GM23338 (cell line): ENCODE data around the gene UBE2E2. TPM values are rescaled to one million over a fixed set of nuclear protein-coding genes. Genes with fewer than 3 reads are reported as not detected.

Experiments
- EZH2 ChIP-seq: fragments of 200-600 bp; sonication (generic); IDR thresholded peaks from one replicate; pipeline ENCODE4 v1.8.0; 2017; ENCODE audit warnings: antibody characterized with exemption, mild to moderate bottlenecking, low read depth; ENCODE audit not compliant: unreplicated experiment
- NANOG ChIP-seq: IDR thresholded peaks from 2 replicates; pipeline ENCODE4 v1.6.1; 2016; ENCODE audit warnings: antibody characterized with exemption, borderline replicate concordance
- REST ChIP-seq: IDR thresholded peaks from one replicate; pipeline ENCODE4 v1.6.1; 2018; ENCODE audit warnings: antibody characterized with exemption; ENCODE audit not compliant: unreplicated experiment
- ZNF331 ChIP-seq: fragments of 250-450 bp; sonication (Bioruptor Pico); IDR thresholded peaks from 2 replicates; pipeline ENCODE4 v1.5.0; 2020; ENCODE audit warnings: low read depth, mild to moderate bottlenecking, moderate library complexity
- ZNF462 ChIP-seq: fragments of 250-450 bp; sonication (Bioruptor Pico); IDR thresholded peaks from 2 replicates; pipeline ENCODE4 v1.5.0; 2020; ENCODE audit warnings: mild to moderate bottlenecking, moderate library complexity
- polyA plus RNA-seq: library from polyadenylated mRNA; unstranded; fragments of >200 nt; fragmentation: Nextera tagmentation; extraction: Ambion mirVana; gene quantifications from 2 replicates; pipeline ENCODE4 v1.2.1, GENCODE V29; 2016
- total RNA-seq: library from RNA; depleted of rRNA; stranded (reverse); fragments of >200 nt; shearing (Covaris generic); gene quantifications from 2 replicates; pipeline ENCODE4 v1.2.3, GENCODE V29; 2014

The UBE2E2 gene
- total and polyA plus RNA-seq, 2 experiments from 2014 or later: 86.9 to 169 TPM

GRCh38 chr3:23580096-23580713 is 377.1 kb downstream of the UBE2E2 start (continued):
- no peak for TF ChIP-seq ZNF462
- TF ChIP-seq EZH2: no peak
- no peak for TF ChIP-seq REST
- no peak for TF ChIP-seq NANOG
- TF ChIP-seq ZNF331 (CRISPR knock-in tag): no peak
